Measurements from ENCODE around the gene NR2F2.

GRCh38 chr15:96336108-96336595 lies 5.7 kb downstream of the NR2F2 start:
- TF ChIP-seq CTCF (IDR thresholded peaks at IDR 0.05): no peak
- TF ChIP-seq ZFX (IDR thresholded peaks at IDR 0.05; ENCODE audit: borderline replicate concordance): no peak

Data from 22Rv1 (cell line).